Common myeloid progenitor, CD34-positive (primary cell): ENCODE results near the gene OPCML.

Experiments used
- CTCF ChIA-PET: fragments of 350-600 bp; sonication (Branson Sonifier 250); formaldehyde crosslinking; loops from one replicate; lab custom pipeline; 2021; ENCODE audit warnings: antibody characterized with exemption; lab: Charles Lee
- POLR2A ChIA-PET: fragments of 350-600 bp; sonication (Branson Sonifier 250); formaldehyde crosslinking; loops from one replicate; lab custom pipeline; 2021; ENCODE audit warnings: antibody characterized with exemption; lab: Charles Lee
- DNase-seq, 3 donors: peaks; one replicate each; pipeline versions ENCODE4 v3.0.0 to v3.0.0-alpha.2; 2013
- H3K27ac ChIP-seq, 2 experiments: 1 replicate in 1 of 2; 2 replicates in 1 of 2; pipeline ENCODE4 v1.7.0; 2013; ENCODE audit warnings: inconsistent platforms in 2 of 2, low read length in 2 of 2, mild to moderate bottlenecking in 2 of 2, low read depth in 1 of 2, moderate library complexity in 1 of 2; ENCODE audit not compliant: severe bottlenecking in 2 of 2, insufficient read depth in 1 of 2, poor library complexity in 1 of 2
- H3K27me3 ChIP-seq, 5 experiments: replicated peaks in 2 of 5; 1 replicate in 3 of 5; 2 replicates in 2 of 5; pipeline versions ENCODE4 v1.6.1 to v1.7.0; 2013; ENCODE audit warnings: low read length in 4 of 5, mild to moderate bottlenecking in 2 of 5, moderate library complexity in 2 of 5, inconsistent platforms in 1 of 5; ENCODE audit not compliant: insufficient read depth in 5 of 5, control insufficient read depth in 4 of 5
- H3K36me3 ChIP-seq, 4 experiments: 1 replicate in 2 of 4; 2 replicates in 2 of 4; pipeline versions ENCODE4 v1.6.1 to v1.7.0; 2013; ENCODE audit warnings: low read length in 3 of 4, control low read depth in 1 of 4, mild to moderate bottlenecking in 1 of 4; ENCODE audit not compliant: control insufficient read depth in 4 of 4, insufficient read depth in 4 of 4
- H3K4me1 ChIP-seq, 4 experiments: 1 replicate in 3 of 4; 2 replicates in 1 of 4; pipeline versions ENCODE4 v1.6.1 to v1.7.1; 2013; ENCODE audit warnings: low read length in 3 of 4, mild to moderate bottlenecking in 3 of 4, control low read depth in 1 of 4, inconsistent platforms in 1 of 4, moderate library complexity in 1 of 4; ENCODE audit not compliant: control insufficient read depth in 4 of 4, insufficient read depth in 4 of 4; ENCODE audit errors: control extremely low read depth in 1 of 4
- H3K4me3 ChIP-seq, 7 experiments: 1 replicate in 4 of 7; 2 replicates in 3 of 7; pipeline versions ENCODE4 v1.5.1 to v1.7.0; 2013; ENCODE audit warnings: mild to moderate bottlenecking in 7 of 7, low read length in 6 of 7, moderate library complexity in 6 of 7, inconsistent platforms in 2 of 7, low read depth in 2 of 7, control low read depth in 1 of 7; ENCODE audit not compliant: insufficient read depth in 4 of 7, control insufficient read depth in 1 of 7; ENCODE audit errors: extremely low read depth in 1 of 7
- H3K9me3 ChIP-seq, 5 experiments: 1 replicate in 4 of 5; 2 replicates in 1 of 5; pipeline versions ENCODE4 v1.6.1 to v1.7.1; 2013; ENCODE audit warnings: low read length in 4 of 5, mild to moderate bottlenecking in 2 of 5, inconsistent platforms in 1 of 5, low read depth in 1 of 5, moderate library complexity in 1 of 5; ENCODE audit not compliant: control insufficient read depth in 4 of 5, insufficient read depth in 2 of 5; ENCODE audit errors: control extremely low read depth in 1 of 5
- WGBS: methylation state at CpG from one replicate; pipeline ENCODE4 v1.1.5; 2013; ENCODE audit not compliant: insufficient coverage; 5-methylcytosine and 5-hydroxymethylcytosine counted together

Gene OPCML

DNA sequence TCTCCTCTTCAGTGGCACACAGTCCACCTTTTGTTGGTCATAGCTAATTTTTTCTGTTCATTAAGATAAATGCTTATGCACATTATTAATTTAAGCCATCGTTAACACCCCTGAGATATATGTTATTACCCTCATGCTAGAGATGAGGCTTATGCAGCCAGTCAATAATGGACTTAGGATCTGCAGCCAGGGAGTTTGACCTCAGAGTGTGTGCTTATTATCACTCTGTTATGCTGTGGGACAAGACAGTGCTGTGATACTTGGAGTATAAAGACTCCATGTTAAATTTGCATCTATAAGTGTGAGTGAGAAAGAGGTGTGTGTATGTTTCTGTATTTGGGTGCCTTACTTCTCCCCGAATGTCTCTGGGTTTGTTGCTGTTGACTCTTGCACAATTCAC, 969.3 kb downstream of the OPCML start:
- no peaks in the 10 kb centered on the region for H3K27me3 ChIP-seq
- no peak overlapping the region for H3K27ac ChIP-seq
- H3K36me3 ChIP-seq, result no peaks in the 10 kb centered on the region
- POLR2A ChIA-PET, result no interaction called here
- CTCF ChIA-PET, result no interaction called here
- no peaks in the 10 kb centered on the region for H3K4me1 ChIP-seq
- H3K9me3 ChIP-seq, result no peaks in the 10 kb centered on the region
- no CpG with 5 or more reads among the region's 2 CpGs for WGBS
- no peak for DNase-seq
- no peak overlapping the region for H3K4me3 ChIP-seq

DNA sequence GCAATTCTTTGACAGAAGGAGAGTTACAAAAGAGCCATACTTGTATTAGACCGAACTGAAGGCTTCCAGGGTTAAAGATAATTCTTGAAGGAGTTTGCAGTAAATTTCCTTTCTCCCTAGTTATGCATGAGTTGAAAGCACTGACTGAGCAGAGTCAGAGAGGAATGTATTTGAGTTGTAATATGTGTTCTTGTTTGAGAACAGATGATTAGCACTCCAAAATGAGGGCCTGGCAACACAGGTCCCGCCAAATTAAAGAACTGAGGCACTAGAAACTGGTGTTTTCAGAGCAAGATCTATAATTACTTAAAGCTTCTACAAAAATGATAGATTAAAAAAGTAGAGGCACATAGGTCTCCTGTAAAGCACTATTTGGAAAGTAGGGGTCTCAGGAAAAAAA, 970.4 kb downstream of the OPCML start:
- Histone ChIP-seq H3K27me3 (no peaks in the 10 kb centered on the region), H3K4me1 (no peaks in the 10 kb centered on the region), H3K36me3 (no peaks in the 10 kb centered on the region), H3K4me3 (no peak overlapping the region), H3K27ac (no peak overlapping the region), H3K9me3 (no peaks in the 10 kb centered on the region)
- WGBS, result 80% methylated on average over 1 of the region's 2 CpGs
- no peak for DNase-seq
- ChIA-PET CTCF (interaction anchor here (0.6 kb wide), 1 partner anchor 1008 kb away, joined by 3 read pairs; no protein-coding TSS in a partner anchor), POLR2A (no interaction called here)

DNA sequence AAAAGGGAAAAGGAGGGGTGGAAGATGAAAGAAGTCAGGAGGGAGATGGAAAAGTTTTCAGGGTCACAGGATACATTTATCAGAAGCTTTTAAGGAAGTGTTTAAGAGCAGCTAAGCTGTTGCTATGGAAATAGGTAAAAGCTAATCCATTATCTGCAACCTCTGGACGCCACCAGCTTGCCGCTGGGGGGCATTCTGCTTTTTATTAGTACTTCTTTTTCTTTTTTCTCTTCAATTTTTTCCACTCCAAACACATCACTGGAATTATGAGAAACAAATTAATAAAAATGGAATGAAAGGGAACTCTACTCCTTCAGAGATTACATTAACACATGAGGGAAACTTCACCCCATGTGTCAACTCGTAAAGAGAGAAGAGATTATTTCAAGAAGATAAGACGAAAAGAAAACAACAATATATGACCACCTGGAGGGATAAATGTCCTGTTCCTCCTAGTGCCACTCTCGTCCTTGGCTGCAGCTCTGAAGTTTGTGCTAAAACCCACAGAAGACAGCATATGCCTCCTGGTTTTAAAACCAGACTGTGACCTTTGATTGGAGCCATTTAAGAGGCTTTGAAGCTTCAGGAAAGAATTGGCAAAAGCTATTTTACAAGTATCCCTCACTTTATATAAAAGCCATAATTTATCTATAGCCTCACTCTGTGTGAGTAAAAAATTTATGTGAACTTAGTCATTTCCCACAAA, 972.8 kb downstream of the OPCML start:
- Histone ChIP-seq H3K9me3 (no peaks in the 10 kb centered on the region), H3K36me3 (no peaks in the 10 kb centered on the region), H3K4me1 (no peaks in the 10 kb centered on the region), H3K27me3 (no peaks in the 10 kb centered on the region), H3K27ac (no peak overlapping the region), H3K4me3 (no peak overlapping the region)
- CTCF ChIA-PET, result no interaction called here
- POLR2A ChIA-PET, result no interaction called here
- no peak for DNase-seq
- 0% methylated on average over 1 of the region's 5 CpGs for WGBS

DNA sequence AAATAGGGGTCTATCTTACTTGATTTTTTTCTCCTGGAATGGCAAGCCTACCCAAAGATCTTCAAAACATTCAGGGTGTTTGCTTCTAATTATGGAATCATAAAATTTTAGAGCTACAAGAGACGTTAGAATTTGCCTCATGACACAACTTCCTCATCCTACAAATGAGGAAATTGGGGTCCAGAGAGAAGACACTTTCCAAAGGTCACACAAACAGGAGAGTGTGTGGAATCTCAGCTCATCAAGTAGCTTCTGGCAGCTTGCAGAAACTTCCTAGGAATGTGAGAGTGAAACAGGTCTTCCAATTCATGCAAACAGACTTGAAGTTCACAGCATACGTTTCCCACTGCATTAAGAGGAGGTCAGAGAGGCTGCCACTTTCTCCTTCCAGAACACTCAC, 976.0 kb downstream of the OPCML start:
- no CpG with 5 or more reads among the region's 2 CpGs for WGBS
- Histone ChIP-seq H3K9me3 (no peaks in the 10 kb centered on the region), H3K27me3 (no peaks in the 10 kb centered on the region), H3K4me3 (no peak overlapping the region), H3K36me3 (no peaks in the 10 kb centered on the region), H3K4me1 (no peaks in the 10 kb centered on the region), H3K27ac (no peak overlapping the region)
- ChIA-PET CTCF (no interaction called here), POLR2A (no interaction called here)
- no peak for DNase-seq

DNA sequence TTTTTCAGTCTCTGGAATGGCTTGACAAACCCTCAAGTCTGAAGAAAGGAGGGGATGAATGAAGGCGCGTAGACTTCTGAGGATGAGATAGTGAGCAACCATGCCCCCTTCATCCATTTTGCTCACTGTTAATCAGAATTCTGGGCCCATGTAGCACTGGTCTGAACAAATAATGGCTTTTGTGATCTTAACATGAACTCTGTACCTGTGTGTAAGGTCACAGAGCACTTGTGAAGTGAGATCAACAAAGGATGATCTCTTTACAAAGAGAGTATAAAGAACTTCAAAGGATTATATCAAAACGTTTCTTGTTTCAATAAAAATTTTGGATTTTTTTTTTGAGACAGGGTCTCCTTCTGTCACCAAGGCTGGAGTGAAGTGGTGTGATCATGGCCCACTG, 976.7 kb downstream of the OPCML start:
- H3K9me3 ChIP-seq, result peaks cover 0 to 3% (median 0%) of the 10 kb centered on the region in 5 experiments
- no peak overlapping the region for H3K4me3 ChIP-seq
- no peaks in the 10 kb centered on the region for H3K27me3 ChIP-seq
- DNase-seq, result no peak
- 100% methylated on average over 1 of the region's 3 CpGs for WGBS
- H3K27ac ChIP-seq, result no peak overlapping the region
- ChIA-PET CTCF (no interaction called here), POLR2A (no interaction called here)
- H3K36me3 ChIP-seq, result no peaks in the 10 kb centered on the region
- H3K4me1 ChIP-seq, result no peaks in the 10 kb centered on the region

DNA sequence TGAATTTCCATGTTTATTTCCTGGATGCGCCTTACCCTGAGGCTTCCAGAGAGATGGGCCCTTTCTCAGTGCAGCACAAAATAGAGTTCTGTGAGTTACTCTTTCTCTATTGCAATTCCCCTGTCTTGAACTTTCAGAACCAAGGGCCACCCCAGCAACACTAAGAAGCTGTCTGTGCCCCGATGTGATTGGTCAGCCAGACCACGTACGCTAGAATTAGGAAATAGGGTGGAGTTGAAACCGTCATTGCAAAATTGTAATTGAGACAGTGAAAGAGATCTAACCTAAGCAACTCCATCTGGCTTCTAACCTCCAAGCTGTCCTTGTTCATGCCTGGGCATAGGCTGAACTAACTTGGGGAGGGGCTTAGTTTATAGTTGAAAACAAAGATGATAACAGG, 981.3 kb downstream of the OPCML start:
- Histone ChIP-seq H3K4me3 (no peak overlapping the region), H3K27ac (no peak overlapping the region), H3K4me1 (no peaks in the 10 kb centered on the region), H3K9me3 (peaks cover 0 to 3% (median 0%) of the 10 kb centered on the region in 5 experiments), H3K27me3 (no peaks in the 10 kb centered on the region), H3K36me3 (no peaks in the 10 kb centered on the region)
- WGBS, result 60% methylated on average over 1 of the region's 5 CpGs
- ChIA-PET CTCF (no interaction called here), POLR2A (no interaction called here)
- no peak for DNase-seq

DNA sequence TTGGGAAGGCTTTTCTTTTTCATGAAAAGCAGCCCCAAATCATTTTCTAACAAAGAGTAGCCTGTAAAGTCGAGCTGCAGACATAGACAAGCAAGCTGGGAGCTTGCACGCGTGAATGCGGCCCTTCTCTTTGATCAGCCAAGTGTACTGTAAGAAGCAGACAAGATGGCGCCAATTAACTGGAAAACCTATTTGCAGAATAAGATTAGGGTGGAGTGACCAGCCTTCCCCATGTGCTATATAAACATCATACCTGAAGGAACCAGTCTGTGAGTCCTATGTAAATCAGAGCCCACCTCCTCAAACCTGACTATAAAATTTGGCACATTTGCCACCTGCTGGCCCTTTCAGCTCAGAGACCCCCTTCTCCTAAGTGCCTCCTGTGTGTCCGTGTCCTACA, 982.7 kb downstream of the OPCML start:
- POLR2A ChIA-PET, result no interaction called here
- WGBS, result 95% methylated on average over 5 of the region's 6 CpGs

More for the DNA sequence above, 982.7 kb downstream of the OPCML start:
- H3K36me3 ChIP-seq, result no peaks in the 10 kb centered on the region
- no peak overlapping the region for H3K4me3 ChIP-seq
- DNase-seq, result no peak
- CTCF ChIA-PET, result no interaction called here
- H3K4me1 ChIP-seq, result no peaks in the 10 kb centered on the region
- H3K27ac ChIP-seq, result no peak overlapping the region
- no peaks in the 10 kb centered on the region for H3K27me3 ChIP-seq
- H3K9me3 ChIP-seq, result peaks cover 0 to 3% (median 0%) of the 10 kb centered on the region in 5 experiments
